ENCODE results near the gene ITGAD.
A peak's percentile ranks its signal among the peaks of the same experiment; 100 is the strongest.

Gene ITGAD

GRCh38 chr16:31464348-31464769 lies 71.2 kb downstream of the ITGAD start:
- Histone ChIP-seq H3K4me2 (ENCODE audit: low read length) (no peak overlapping the region), H3K79me1 (ENCODE audit: low read length) (peaks cover 6% of the 10 kb centered on the region), H3K23ac (ENCODE audit: low read length) (no peak overlapping the region), H2BK12ac (ENCODE audit: low read length) (no peak overlapping the region), H3K36me3 (ENCODE audit: control insufficient read depth in 1 of 2, insufficient read depth in 2 of 2, low read length in 2 of 2) (peaks cover 27 to 37% of the 10 kb centered on the region in 2 experiments), H4K91ac (ENCODE audit: low read depth, low read length) (no peak overlapping the region), H3K27me3 (ENCODE audit: insufficient read depth, low read length) (no peaks in the 10 kb centered on the region), H2AFZ (ENCODE audit: insufficient read depth, low read length, poor library complexity) (no peak overlapping the region), H3K27ac (ENCODE audit: low read depth, low read length) (no peak overlapping the region), H3K4ac (ENCODE audit: low read depth, low read length) (no peak overlapping the region), H4K12ac (ENCODE audit: low read depth, low read length) (no peak overlapping the region), H3K18ac (ENCODE audit: low read length) (no peak overlapping the region), H3K79me2 (ENCODE audit: control insufficient read depth, insufficient read depth, low read length, poor library complexity) (peaks cover 3% of the 10 kb centered on the region), H3K4me1 (ENCODE audit: control insufficient read depth in 1 of 2, insufficient read depth in 2 of 2, low read length in 2 of 2) (peaks cover 6 to 8% of the 10 kb centered on the region in 2 experiments), H2BK5ac (ENCODE audit: low read depth, low read length, poor library complexity) (no peak overlapping the region), H3K9ac (ENCODE audit: low read length) (no peak overlapping the region), H4K8ac (ENCODE audit: low read depth, low read length) (no peak overlapping the region), H2BK120ac (ENCODE audit: insufficient read depth, low read length, poor library complexity) (no peak overlapping the region), H3K4me3 (ENCODE audit: low read depth, low read length) (no peak overlapping the region), H3K9me3 (ENCODE audit: insufficient read depth, low read depth, low read length) (peaks cover 2% of the 10 kb centered on the region), H3K14ac (ENCODE audit: low read length) (no peak overlapping the region), H2AK5ac (ENCODE audit: low read length) (no peak overlapping the region)
- WGBS (ENCODE audit: extremely low coverage, insufficient coverage, insufficient read length), result no CpG with 5 or more reads among the region's 36 CpGs
- no peak for DNase-seq

DNA sequence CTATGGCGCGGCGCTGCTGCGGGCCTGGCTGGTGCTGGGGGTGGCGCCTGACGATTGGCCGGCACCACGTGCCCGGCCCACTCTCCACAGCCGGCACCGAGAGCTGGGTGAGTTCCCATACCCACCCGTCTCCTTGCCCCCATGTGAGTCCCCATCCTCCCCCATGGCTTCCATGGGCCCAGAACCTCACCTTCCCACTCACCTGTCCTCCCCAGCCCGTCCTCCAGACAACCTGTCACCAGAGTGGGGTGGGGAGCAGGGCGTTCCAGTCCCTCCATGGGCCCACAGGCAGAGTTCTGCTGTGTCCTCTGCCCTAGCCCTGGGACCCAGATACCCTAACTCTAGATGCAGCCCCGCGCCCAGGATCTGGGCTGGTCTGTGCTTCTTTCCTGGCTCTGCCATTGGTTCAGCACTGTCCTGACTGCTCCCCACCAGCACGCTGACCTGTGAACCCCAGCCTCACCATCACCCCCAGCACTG lies 71.7 kb downstream of the ITGAD start:
- no peak overlapping the region for H3K27ac ChIP-seq (ENCODE audit: low read depth, low read length)
- H2BK120ac ChIP-seq (ENCODE audit: insufficient read depth, low read length, poor library complexity), result no peak overlapping the region
- peaks cover 2% of the 10 kb centered on the region for H3K9me3 ChIP-seq (ENCODE audit: insufficient read depth, low read depth, low read length)
- no peak overlapping the region for H3K9ac ChIP-seq (ENCODE audit: low read length)
- no peak overlapping the region for H2AK5ac ChIP-seq (ENCODE audit: low read length)
- H3K27me3 ChIP-seq (ENCODE audit: insufficient read depth, low read length), result no peaks in the 10 kb centered on the region
- no peak overlapping the region for H4K12ac ChIP-seq (ENCODE audit: low read depth, low read length)
- no CpG with 5 or more reads among the region's 17 CpGs for WGBS (ENCODE audit: extremely low coverage, insufficient coverage, insufficient read length)
- H4K8ac ChIP-seq (ENCODE audit: low read depth, low read length), result no peak overlapping the region
- no peak overlapping the region for H4K91ac ChIP-seq (ENCODE audit: low read depth, low read length)
- no peak overlapping the region for H2BK5ac ChIP-seq (ENCODE audit: low read depth, low read length, poor library complexity)
- H2BK12ac ChIP-seq (ENCODE audit: low read length), result no peak overlapping the region
- H3K23ac ChIP-seq (ENCODE audit: low read length), result no peak overlapping the region
- no peak for DNase-seq
- no peak overlapping the region for H3K14ac ChIP-seq (ENCODE audit: low read length)
- peaks cover 4% of the 10 kb centered on the region for H3K79me1 ChIP-seq (ENCODE audit: low read length)
- H3K79me2 ChIP-seq (ENCODE audit: control insufficient read depth, insufficient read depth, low read length, poor library complexity), result peaks cover 2% of the 10 kb centered on the region
- peaks cover 6 to 8% of the 10 kb centered on the region in 2 experiments for H3K4me1 ChIP-seq (ENCODE audit: control insufficient read depth in 1 of 2, insufficient read depth in 2 of 2, low read length in 2 of 2)
- H3K36me3 ChIP-seq (ENCODE audit: control insufficient read depth in 1 of 2, insufficient read depth in 2 of 2, low read length in 2 of 2), result peaks cover 27 to 37% of the 10 kb centered on the region in 2 experiments
- H2AFZ ChIP-seq (ENCODE audit: insufficient read depth, low read length, poor library complexity), result no peak overlapping the region
- H3K4ac ChIP-seq (ENCODE audit: low read depth, low read length), result no peak overlapping the region
- no peak overlapping the region for H3K18ac ChIP-seq (ENCODE audit: low read length)
- no peak overlapping the region for H3K4me3 ChIP-seq (ENCODE audit: low read depth, low read length)
- no peak overlapping the region for H3K4me2 ChIP-seq (ENCODE audit: low read length)

GRCh38 chr16:31465788-31466370 lies 72.7 kb downstream of the ITGAD start:
- Histone ChIP-seq H4K8ac (ENCODE audit: low read depth, low read length) (no peak overlapping the region), H3K4me3 (ENCODE audit: low read depth, low read length) (no peak overlapping the region), H3K23ac (ENCODE audit: low read length) (no peak overlapping the region), H2BK120ac (ENCODE audit: insufficient read depth, low read length, poor library complexity) (peak overlapping the region; percentile 16), H3K4ac (ENCODE audit: low read depth, low read length) (no peak overlapping the region), H3K9ac (ENCODE audit: low read length) (no peak overlapping the region), H3K27me3 (ENCODE audit: insufficient read depth, low read length) (no peaks in the 10 kb centered on the region), H3K27ac (ENCODE audit: low read depth, low read length) (no peak overlapping the region), H2AFZ (ENCODE audit: insufficient read depth, low read length, poor library complexity) (no peak overlapping the region), H2BK5ac (ENCODE audit: low read depth, low read length, poor library complexity) (no peak overlapping the region), H3K14ac (ENCODE audit: low read length) (peak overlapping the region; percentile 19), H3K4me1 (ENCODE audit: control insufficient read depth in 1 of 2, insufficient read depth in 2 of 2, low read length in 2 of 2) (peaks cover 4 to 5% of the 10 kb centered on the region in 2 experiments), H3K18ac (ENCODE audit: low read length) (no peak overlapping the region), H4K12ac (ENCODE audit: low read depth, low read length) (no peak overlapping the region), H3K79me2 (ENCODE audit: control insufficient read depth, insufficient read depth, low read length, poor library complexity) (no peaks in the 10 kb centered on the region), H2AK5ac (ENCODE audit: low read length) (no peak overlapping the region), H4K91ac (ENCODE audit: low read depth, low read length) (no peak overlapping the region), H3K4me2 (ENCODE audit: low read length) (no peak overlapping the region), H3K79me1 (ENCODE audit: low read length) (no peaks in the 10 kb centered on the region), H2BK12ac (ENCODE audit: low read length) (peak overlapping the region; percentile 74), H3K36me3 (ENCODE audit: control insufficient read depth in 1 of 2, insufficient read depth in 2 of 2, low read length in 2 of 2) (peaks cover 27 to 37% of the 10 kb centered on the region in 2 experiments), H3K9me3 (ENCODE audit: insufficient read depth, low read depth, low read length) (peaks cover 2% of the 10 kb centered on the region)
- no peak for DNase-seq
- WGBS (ENCODE audit: extremely low coverage, insufficient coverage, insufficient read length), result no CpG with 5 or more reads among the region's 20 CpGs

DNA sequence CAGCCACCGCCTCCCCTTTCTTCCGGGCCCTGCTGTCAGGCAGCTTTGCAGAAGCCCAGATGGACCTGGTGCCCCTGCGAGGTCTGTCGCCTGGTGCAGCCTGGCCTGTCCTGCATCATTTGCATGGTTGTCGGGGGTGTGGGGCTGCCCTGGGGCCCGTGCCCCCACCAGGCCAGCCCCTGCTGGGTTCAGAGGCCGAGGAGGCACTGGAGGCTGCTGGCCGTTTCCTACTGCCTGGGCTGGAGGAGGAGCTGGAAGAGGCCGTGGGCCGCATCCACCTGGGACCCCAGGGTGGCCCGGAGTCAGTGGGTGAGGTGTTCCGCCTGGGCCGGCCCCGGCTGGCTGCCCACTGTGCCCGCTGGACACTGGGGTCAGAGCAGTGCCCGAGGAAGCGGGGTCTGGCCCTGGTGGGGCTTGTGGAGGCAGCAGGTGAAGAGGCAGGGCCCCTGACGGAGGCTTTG lies 73.3 kb downstream of the ITGAD start:
- Histone ChIP-seq H3K14ac (ENCODE audit: low read length) (peak overlapping the region; percentile 19), H2AK5ac (ENCODE audit: low read length) (no peak overlapping the region), H3K36me3 (ENCODE audit: control insufficient read depth in 1 of 2, insufficient read depth in 2 of 2, low read length in 2 of 2) (peaks cover 27 to 37% of the 10 kb centered on the region in 2 experiments), H3K79me1 (ENCODE audit: low read length) (peaks cover 4% of the 10 kb centered on the region), H3K4ac (ENCODE audit: low read depth, low read length) (no peak overlapping the region), H4K12ac (ENCODE audit: low read depth, low read length) (no peak overlapping the region), H2BK12ac (ENCODE audit: low read length) (peak overlapping the region; percentile 74), H3K27me3 (ENCODE audit: insufficient read depth, low read length) (no peaks in the 10 kb centered on the region), H3K79me2 (ENCODE audit: control insufficient read depth, insufficient read depth, low read length, poor library complexity) (peaks cover 1% of the 10 kb centered on the region), H3K9me3 (ENCODE audit: insufficient read depth, low read depth, low read length) (peaks cover 2% of the 10 kb centered on the region), H2BK120ac (ENCODE audit: insufficient read depth, low read length, poor library complexity) (peak overlapping the region; percentile 16), H3K27ac (ENCODE audit: low read depth, low read length) (no peak overlapping the region), H3K23ac (ENCODE audit: low read length) (no peak overlapping the region), H4K8ac (ENCODE audit: low read depth, low read length) (no peak overlapping the region), H3K4me2 (ENCODE audit: low read length) (no peak overlapping the region), H2BK5ac (ENCODE audit: low read depth, low read length, poor library complexity) (no peak overlapping the region), H3K9ac (ENCODE audit: low read length) (no peak overlapping the region), H3K4me3 (ENCODE audit: low read depth, low read length) (no peak overlapping the region), H3K18ac (ENCODE audit: low read length) (no peak overlapping the region), H3K4me1 (ENCODE audit: control insufficient read depth in 1 of 2, insufficient read depth in 2 of 2, low read length in 2 of 2) (peaks cover 7% of the 10 kb centered on the region in 2 experiments), H2AFZ (ENCODE audit: insufficient read depth, low read length, poor library complexity) (no peak overlapping the region), H4K91ac (ENCODE audit: low read depth, low read length) (peak overlapping the region; percentile 45)
- no peak for DNase-seq
- no CpG with 5 or more reads among the region's 18 CpGs for WGBS (ENCODE audit: extremely low coverage, insufficient coverage, insufficient read length)
